Choroid plexus epithelial cell (primary cell): Measurements from ENCODE around the gene RNF144A.

ENCODE experiments used
- DNase-seq: peaks from one replicate; pipeline ENCODE4 v3.0.0-alpha.2; 2010; ENCODE audit warnings: low read depth
- H3K4me3 ChIP-seq: 2 replicates; pipeline ENCODE4 v1.5.1; 2011; ENCODE audit warnings: low read depth, mild to moderate bottlenecking, control low read depth, low read length, moderate library complexity
- TF ChIP-seq, protein P1 (sequence below): conservative IDR thresholded peaks from 2 replicates; pipeline ENCODE4 v1.5.1; 2011; ENCODE audit warnings: low read depth, mild to moderate bottlenecking, control low read depth, inconsistent platforms, low read length, moderate library complexity

The RNF144A gene

GRCh38 chr2:6954586-6954985 is 37.4 kb downstream of the RNF144A start:
- no peak overlapping the region for H3K4me3 ChIP-seq
- no peak for DNase-seq
- TF ChIP-seq, protein P1, sequence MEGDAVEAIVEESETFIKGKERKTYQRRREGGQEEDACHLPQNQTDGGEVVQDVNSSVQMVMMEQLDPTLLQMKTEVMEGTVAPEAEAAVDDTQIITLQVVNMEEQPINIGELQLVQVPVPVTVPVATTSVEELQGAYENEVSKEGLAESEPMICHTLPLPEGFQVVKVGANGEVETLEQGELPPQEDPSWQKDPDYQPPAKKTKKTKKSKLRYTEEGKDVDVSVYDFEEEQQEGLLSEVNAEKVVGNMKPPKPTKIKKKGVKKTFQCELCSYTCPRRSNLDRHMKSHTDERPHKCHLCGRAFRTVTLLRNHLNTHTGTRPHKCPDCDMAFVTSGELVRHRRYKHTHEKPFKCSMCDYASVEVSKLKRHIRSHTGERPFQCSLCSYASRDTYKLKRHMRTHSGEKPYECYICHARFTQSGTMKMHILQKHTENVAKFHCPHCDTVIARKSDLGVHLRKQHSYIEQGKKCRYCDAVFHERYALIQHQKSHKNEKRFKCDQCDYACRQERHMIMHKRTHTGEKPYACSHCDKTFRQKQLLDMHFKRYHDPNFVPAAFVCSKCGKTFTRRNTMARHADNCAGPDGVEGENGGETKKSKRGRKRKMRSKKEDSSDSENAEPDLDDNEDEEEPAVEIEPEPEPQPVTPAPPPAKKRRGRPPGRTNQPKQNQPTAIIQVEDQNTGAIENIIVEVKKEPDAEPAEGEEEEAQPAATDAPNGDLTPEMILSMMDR = no peak

DNA sequence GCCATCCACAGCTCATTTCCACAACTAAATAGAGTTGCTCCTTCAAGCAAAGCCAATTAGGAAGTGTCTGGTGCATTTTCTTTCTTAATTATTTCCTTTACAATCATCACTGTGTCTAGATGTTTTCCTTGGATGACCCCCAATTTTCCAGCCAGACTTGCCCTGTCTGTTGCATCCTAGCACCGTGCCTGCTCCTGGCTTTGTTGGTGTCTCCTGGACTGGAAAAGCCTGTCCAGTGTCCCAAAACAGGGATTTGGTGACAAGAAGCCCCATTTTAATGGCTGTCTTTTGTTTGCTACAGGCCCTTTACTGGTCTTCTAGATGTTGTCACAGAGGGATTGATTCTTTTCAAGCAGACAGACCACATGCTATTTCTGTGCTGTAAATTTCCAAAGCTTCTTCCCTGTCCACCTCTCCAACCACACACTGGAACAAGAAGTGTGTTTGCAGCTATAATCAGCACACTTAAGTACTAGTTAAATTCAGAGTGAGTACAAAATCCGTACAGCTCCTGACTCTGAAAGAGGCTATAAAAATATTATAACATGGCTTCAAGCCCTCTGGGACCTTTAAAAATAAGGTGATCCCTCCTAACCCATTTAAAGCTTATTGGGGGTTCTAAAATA is 38.4 kb downstream of the RNF144A start:
- peak; percentile 27 for DNase-seq
- no peak overlapping the region for H3K4me3 ChIP-seq
- TF ChIP-seq, protein P1 = no peak

DNA sequence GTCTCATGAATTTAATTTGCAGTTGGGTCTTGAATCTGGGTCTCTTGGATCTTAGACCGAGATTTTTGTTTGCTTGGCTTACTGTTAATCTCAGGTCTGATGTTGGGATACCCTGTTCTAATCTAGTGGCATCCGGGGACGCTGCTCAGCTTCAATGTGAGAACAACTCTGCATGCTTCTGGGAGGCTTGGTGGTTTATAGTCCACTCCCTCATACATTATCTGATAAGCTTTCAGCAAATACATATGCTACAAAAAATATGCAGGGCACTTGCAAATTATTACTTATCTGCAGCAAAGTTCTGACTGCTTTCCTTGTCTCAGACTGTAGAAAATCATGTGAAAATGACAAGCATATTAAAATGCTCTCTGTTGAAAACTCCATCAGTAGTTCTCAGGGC is 39.4 kb downstream of the RNF144A start:
- no peak overlapping the region for H3K4me3 ChIP-seq
- DNase-seq = no peak
- TF ChIP-seq, protein P1 = no peak

DNA sequence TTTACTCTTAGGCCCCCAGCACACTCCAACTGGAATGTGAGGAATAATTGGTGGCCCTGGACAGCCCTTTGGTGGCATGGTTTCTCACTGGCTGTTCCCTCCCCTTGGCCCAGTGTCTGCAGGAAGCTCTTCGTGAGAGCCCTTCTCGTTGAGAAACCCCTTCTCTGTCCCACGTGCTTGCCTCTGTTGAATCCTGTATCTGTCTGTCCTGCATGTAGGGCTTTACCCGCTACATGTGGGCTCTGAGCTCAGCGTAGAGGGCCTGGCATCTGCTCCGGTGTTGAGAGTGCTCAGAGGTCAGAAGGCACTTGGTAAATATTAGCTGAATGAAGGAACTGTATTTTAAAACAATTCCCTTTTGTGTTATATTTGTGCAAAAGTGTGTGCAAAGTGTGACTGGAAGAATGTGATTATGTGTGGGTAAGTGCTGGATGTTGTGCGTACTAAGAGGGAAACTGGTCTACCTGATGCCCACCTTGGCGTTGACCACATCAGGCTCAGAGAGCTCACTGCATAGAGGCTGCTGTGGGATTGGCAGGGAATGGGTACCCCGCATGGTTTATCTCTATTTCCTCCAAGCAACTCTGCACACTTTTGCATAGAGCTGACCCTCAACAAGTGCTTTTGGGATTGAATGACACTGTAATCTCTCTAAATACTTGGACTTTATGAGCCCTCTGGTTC is 40.0 kb downstream of the RNF144A start:
- TF ChIP-seq, protein P1 = no peak
- no peak overlapping the region for H3K4me3 ChIP-seq
- DNase-seq = no peak

DNA sequence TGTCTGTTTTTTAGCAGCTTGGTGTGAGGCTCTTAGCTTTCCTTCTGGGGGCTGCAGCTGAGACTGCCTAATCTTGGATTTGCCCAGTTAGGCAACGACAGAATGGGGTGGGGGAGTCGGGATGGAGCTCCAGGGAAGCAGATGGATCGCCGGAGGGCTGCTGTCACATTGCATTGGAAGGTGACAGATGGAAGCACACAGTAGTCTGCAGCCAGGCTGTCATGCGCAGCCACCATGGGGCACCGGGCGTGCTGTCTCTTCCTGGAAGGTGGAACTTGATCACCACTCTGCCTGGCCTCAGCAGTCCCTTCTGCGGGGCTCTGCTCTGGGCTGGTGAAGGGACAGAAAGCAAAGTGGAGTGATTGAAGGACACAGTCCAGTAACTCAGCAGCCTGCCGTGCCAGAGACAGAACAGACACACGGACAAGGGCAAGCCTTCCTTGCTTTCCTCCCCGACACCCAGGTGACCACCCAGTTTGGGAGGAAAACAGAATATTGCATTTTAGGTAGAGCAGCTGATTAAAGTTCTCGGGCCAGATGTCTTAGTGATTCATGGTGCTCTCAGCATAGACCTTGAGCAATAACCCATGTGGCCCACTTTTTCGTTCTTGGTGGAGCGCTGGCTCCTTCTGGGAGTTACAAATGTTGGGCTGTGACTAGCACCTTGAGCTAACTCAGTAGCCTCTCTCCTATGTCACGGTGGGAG is 40.9 kb downstream of the RNF144A start:
- peak; percentile 57 for DNase-seq
- no peak overlapping the region for H3K4me3 ChIP-seq
- TF ChIP-seq, protein P1 = no peak

DNA sequence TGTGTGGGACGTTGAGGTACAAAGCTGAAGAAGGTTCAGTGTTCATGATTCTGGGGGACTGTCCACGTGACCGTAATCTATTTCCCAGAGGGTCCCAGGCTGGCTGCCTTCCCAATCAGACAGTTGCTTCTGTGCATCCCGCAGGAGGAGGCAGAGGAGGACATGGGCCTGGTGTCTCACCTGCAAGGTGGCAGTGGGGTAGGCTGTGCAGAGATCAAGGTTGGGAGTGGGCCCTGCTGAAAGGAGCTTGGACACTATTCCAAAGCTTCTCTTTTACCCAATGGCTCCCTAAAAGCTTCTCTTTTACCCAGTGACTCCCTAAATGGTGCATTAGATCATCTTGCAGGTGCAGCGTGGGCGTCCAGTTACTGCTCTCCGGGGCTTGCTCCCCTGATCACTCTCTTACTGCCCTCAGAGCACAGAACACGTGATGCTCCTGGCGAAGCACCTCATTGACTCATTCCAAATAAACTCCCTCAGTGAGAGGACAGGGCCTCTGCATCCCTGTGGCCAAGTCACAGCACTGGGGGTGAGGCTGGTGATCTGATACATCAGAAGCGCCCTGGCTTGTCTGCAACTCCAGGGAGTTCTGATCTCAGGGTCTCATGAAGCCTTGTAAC is 41.5 kb downstream of the RNF144A start:
- TF ChIP-seq, protein P1 = no peak
- DNase-seq = peak; percentile 61
- no peak overlapping the region for H3K4me3 ChIP-seq
